Activated CD4-positive, alpha-beta T cell treated with anti-CD3 and anti-CD28 coated beads, Interleukin-2, amount 10 ng/mL, durations not matched to agents 24 days and 14 days (primary cell): Measurements from ENCODE around the gene RNPEP. TPM values are rescaled to one million over a fixed set of nuclear protein-coding genes. Genes with fewer than 3 reads are reported as not detected.
"Not testable (repeated sequence)": the region's sequence is repeated elsewhere in the genome, so short reads cannot be mapped to it uniquely, and the experiment has no call there.

Source experiments
- DNase-seq: peaks from one replicate; pipeline ENCODE4 v3.0.0; 2022
- H3K27ac Mint-ChIP-seq: one replicate; pipeline ENCODE4 v1.8.0; 2022; ENCODE audit warnings: mild to moderate bottlenecking, mixed read lengths
- H3K27me3 Mint-ChIP-seq: one replicate; pipeline ENCODE4 v1.8.0; 2022; ENCODE audit warnings: mixed read lengths
- H3K36me3 Mint-ChIP-seq: one replicate; pipeline ENCODE4 v1.8.0; 2022; ENCODE audit warnings: low read depth, mild to moderate bottlenecking, mixed read lengths
- H3K4me1 Mint-ChIP-seq: one replicate; pipeline ENCODE4 v1.8.0; 2021; ENCODE audit warnings: mixed read lengths
- H3K4me3 Mint-ChIP-seq: one replicate; pipeline ENCODE4 v1.8.0; 2022; ENCODE audit warnings: mild to moderate bottlenecking, moderate library complexity, mixed read lengths
- H3K9me3 Mint-ChIP-seq: one replicate; pipeline ENCODE4 v1.8.0; 2021; ENCODE audit warnings: mixed read lengths
- intact Hi-C: fragments of 100-400 bp; cut with micrococcal nuclease; formaldehyde crosslinking; loops from one replicate; pipeline ENCODE4 v1.15.1; 2023
- total RNA-seq: library from RNA; stranded (reverse); gene quantifications from 2 replicates; pipeline ENCODE4 v1.2.3, GENCODE V29; 2022

Gene RNPEP
- total RNA-seq, 1 donor from 2014 or later: 36.1 TPM

DNA sequence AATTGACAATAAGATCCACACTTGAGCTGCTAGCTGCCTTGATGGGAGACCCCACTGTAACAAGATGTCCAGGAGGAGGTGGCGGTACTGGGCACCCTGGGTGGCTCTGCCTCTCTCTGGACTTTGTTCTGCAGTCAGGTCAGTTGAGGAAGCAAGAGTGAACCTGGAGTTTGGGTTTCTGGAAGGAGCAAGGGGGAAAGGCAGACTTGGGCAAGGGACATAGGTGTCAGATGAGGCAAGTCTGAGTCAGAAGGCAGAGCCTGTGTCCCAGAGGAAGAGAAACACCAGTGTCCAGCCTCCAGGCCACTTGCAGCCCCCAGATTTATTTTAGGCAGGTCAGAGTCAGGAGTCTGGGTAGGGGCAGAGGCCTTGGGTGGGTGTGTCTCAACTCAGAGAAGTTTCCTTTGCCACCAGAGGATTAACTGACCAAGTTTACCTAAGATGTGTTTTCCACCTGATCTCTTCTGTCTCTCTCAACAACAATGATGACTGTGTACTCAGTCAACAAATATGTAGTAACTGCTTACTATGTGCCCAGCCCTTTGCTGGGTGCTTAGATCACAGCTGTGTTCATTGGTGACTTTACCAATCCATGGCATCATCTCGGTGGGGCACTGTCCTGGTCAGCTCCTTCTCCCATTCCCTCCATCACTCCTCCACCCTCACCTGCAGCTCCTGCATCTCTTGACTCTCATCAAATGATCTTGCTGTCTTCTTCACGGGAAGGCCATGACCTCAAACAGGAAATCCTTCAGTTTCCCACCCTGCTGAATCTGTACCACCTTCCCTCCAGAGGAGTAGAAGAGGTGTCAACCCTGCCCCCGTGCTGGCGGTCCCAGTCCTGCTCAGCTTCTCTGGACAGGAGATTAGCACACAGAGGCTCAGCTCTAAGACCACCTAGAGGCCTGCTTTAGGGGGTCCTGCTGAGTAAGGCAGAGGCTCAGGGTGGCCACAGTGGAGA, 64.6 kb downstream of the RNPEP start:
- peaks cover 4% of the 10 kb centered on the region for H3K4me1 Mint-ChIP-seq
- no peak overlapping the region for H3K27ac Mint-ChIP-seq
- DNase-seq: no peak

DNA sequence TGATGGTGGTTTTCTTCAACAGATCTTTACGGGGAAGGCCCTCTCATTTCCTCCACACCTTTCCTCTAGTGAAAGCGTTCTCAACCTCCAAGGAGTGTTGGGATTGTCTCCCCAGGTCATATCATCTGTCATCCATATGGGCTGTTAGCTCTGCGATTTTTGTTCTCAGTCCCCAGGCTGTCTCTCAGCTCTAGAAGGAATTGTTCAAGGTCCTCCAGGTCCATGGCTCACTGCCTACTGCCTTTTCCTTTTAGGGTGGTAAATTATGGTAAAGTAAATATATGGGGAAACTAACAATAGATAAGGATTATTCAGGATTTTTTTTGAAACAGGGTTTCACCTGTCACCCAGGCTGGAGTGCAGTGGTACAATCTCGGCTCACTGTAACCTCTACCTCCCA, 65.5 kb downstream of the RNPEP start:
- Mint-ChIP-seq H3K36me3 (no peaks in the 10 kb centered on the region), H3K4me3 (no peak overlapping the region), H3K27ac (no peak overlapping the region), H3K4me1 (peaks cover 4% of the 10 kb centered on the region), H3K27me3 (peaks cover 6% of the 10 kb centered on the region), H3K9me3 (no peaks in the 10 kb centered on the region)
- intact Hi-C loops: no loop called here
- DNase-seq: no peak

More for the DNA sequence above, 64.6 kb downstream of the RNPEP start:
- Mint-ChIP-seq H3K36me3 (no peaks in the 10 kb centered on the region), H3K4me3 (no peak overlapping the region), H3K9me3 (no peaks in the 10 kb centered on the region), H3K27me3 (peaks cover 6% of the 10 kb centered on the region)
- intact Hi-C loops: no loop called here

DNA sequence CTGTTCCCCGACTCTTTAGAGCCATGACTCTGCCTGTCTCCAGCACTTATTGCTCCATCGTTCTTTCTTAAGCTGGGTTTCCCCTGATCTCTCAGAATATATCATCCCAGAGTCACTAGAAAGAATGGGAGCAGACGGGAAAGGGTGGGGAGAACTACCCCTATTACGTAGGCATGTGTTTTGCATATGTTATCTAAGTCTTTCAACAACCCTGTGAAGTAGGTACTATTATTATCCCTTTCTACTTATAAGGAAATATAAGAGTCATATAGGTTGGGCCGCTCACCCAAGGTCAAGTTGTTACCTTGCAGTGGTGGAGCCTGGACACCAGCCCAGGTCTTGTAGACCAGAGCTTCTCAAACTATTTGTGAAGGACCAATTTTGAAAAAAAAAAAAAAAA, 66.7 kb downstream of the RNPEP start:
- Mint-ChIP-seq H3K4me3 (no peak overlapping the region), H3K36me3 (no peaks in the 10 kb centered on the region), H3K27me3 (peaks cover 6% of the 10 kb centered on the region), H3K4me1 (peaks cover 4% of the 10 kb centered on the region), H3K9me3 (no peaks in the 10 kb centered on the region), H3K27ac (no peak overlapping the region)
- intact Hi-C loops: no loop called here
- DNase-seq: no peak

GRCh38 chr1:202054094-202054493, 71.6 kb downstream of the RNPEP start:
- H3K27me3 Mint-ChIP-seq: peaks cover under 1% of the 10 kb centered on the region
- no peaks in the 10 kb centered on the region for H3K9me3 Mint-ChIP-seq
- intact Hi-C loops: no loop called here
- no peak overlapping the region for H3K27ac Mint-ChIP-seq
- H3K36me3 Mint-ChIP-seq: no peaks in the 10 kb centered on the region
- no peaks in the 10 kb centered on the region for H3K4me1 Mint-ChIP-seq
- DNase-seq: no peak
- H3K4me3 Mint-ChIP-seq: no peak overlapping the region

GRCh38 chr1:202054673-202055072, 72.2 kb downstream of the RNPEP start:
- not testable (repeated sequence) for H3K27ac Mint-ChIP-seq

More at GRCh38 chr1:202054673-202055072, 72.2 kb downstream of the RNPEP start:
- H3K9me3 Mint-ChIP-seq, H3K4me3 Mint-ChIP-seq, DNase-seq, H3K27me3 Mint-ChIP-seq, H3K4me1 Mint-ChIP-seq, intact Hi-C loops, H3K36me3 Mint-ChIP-seq: not testable (repeated sequence)

Other genes starting within 250 kb of the RNPEP start
- 66.3 and 75.5 TPM in 2 replicates for gene IPO9, start 153.5 kb upstream of the RNPEP start, total RNA-seq
- gene SHISA4, start 93.8 kb upstream of the RNPEP start, total RNA-seq: 0.38 and 0.77 TPM in 2 replicates
- gene LMOD1, start 36.1 kb upstream of the RNPEP start, total RNA-seq: not detected in 2 replicates
- gene TIMM17A, start 27.1 kb upstream of the RNPEP start, total RNA-seq: 119 and 122 TPM in 2 replicates
- 0.14 and 0.68 TPM in 2 replicates for gene ELF3, start 27.9 kb downstream of the RNPEP start, total RNA-seq
- gene GPR37L1, start 140.3 kb downstream of the RNPEP start, total RNA-seq: not detected in 2 replicates
- 51.9 and 57.4 TPM in 2 replicates for gene ARL8A, start 162.1 kb downstream of the RNPEP start, total RNA-seq
- gene PTPN7, start 178.0 kb downstream of the RNPEP start, total RNA-seq: 475 and 478 TPM in 2 replicates
- not detected in 2 replicates for gene LGR6, start 211.2 kb downstream of the RNPEP start, total RNA-seq